KG1 (cell line): ENCODE measurements around the gene SLC1A4.
"Not testable (repeated sequence)": the region's sequence is repeated elsewhere in the genome, so short reads cannot be mapped to it uniquely, and the experiment has no call there.

Experiments
- DNase-seq: peaks from one replicate; lab custom pipeline; 2025; lab: John Stamatoyannopoulos, UW

SLC1A4 gene

GRCh38 chr2:65026704-65027464 lies 37.7 kb downstream of the SLC1A4 start:
- DNase-seq, result no peak

GRCh38 chr2:65027616-65028244 lies 38.5 kb downstream of the SLC1A4 start:
- no peak for DNase-seq

GRCh38 chr2:65030476-65031332 lies 41.5 kb downstream of the SLC1A4 start:
- no peak for DNase-seq

GRCh38 chr2:65031341-65032018 lies 42.3 kb downstream of the SLC1A4 start:
- no peak for DNase-seq

GRCh38 chr2:65032019-65032975 lies 43.1 kb downstream of the SLC1A4 start:
- no peak for DNase-seq

GRCh38 chr2:65033178-65033577 lies 44.0 kb downstream of the SLC1A4 start:
- DNase-seq, result no peak

- not testable (repeated sequence) for DNase-seq
Observed at GRCh38 chr2:65033667-65034066, 44.5 kb downstream of the SLC1A4 start.

- DNase-seq, result no peak
Observed at GRCh38 chr2:65035351-65035943, 46.2 kb downstream of the SLC1A4 start.

GRCh38 chr2:65037178-65037577 lies 48.0 kb downstream of the SLC1A4 start:
- no peak for DNase-seq

- no peak for DNase-seq
Observed at GRCh38 chr2:65039640-65040039, 50.4 kb downstream of the SLC1A4 start.

GRCh38 chr2:65040400-65041261 lies 51.4 kb downstream of the SLC1A4 start:
- DNase-seq, result peak; percentile 25

GRCh38 chr2:65043001-65043400 lies 53.8 kb downstream of the SLC1A4 start:
- no peak for DNase-seq

GRCh38 chr2:65044097-65044735 lies 55.0 kb downstream of the SLC1A4 start:
- DNase-seq, result no peak

- DNase-seq, result no peak
Observed at GRCh38 chr2:65045651-65046050, 56.5 kb downstream of the SLC1A4 start.

- no peak for DNase-seq
Observed at GRCh38 chr2:65046633-65047407, 57.6 kb downstream of the SLC1A4 start.

- no peak for DNase-seq
Observed at GRCh38 chr2:65049010-65049639, 59.9 kb downstream of the SLC1A4 start.

GRCh38 chr2:65050931-65051330 lies 61.7 kb downstream of the SLC1A4 start:
- no peak for DNase-seq

- DNase-seq, result no peak
Observed at GRCh38 chr2:65053199-65053598, 64.0 kb downstream of the SLC1A4 start.
